HEK293T (cell line): ENCODE measurements around the gene CRIM1.

Experiments used
- HDGF ChIP-seq: fragments of 450-650 bp; IDR thresholded peaks from 2 replicates; pipeline ENCODE4 v1.6.1; 2017; ENCODE audit warnings: antibody characterized with exemption, borderline replicate concordance
- L3MBTL2 ChIP-seq: fragments of 450-650 bp; conservative IDR thresholded peaks from 2 replicates; pipeline ENCODE4 v1.6.1; 2016; ENCODE audit warnings: mild to moderate bottlenecking

- TF ChIP-seq HDGF (no peak), L3MBTL2 (no peak)
Observed at GRCh38 chr2:36489281-36489680, 133.7 kb downstream of the CRIM1 start.
